Ramos (cell line): ENCODE data around the gene PPA2.

ENCODE experiments used
- in situ Hi-C: fragments of 300-500 bp; cut with MboI; formaldehyde crosslinking; loops from one replicate; pipeline ENCODE4 v1.14.3; 2022; ENCODE audit warnings: low sequenced_read_pairs; ENCODE audit not compliant: unreplicated experiment

Gene PPA2

DNA sequence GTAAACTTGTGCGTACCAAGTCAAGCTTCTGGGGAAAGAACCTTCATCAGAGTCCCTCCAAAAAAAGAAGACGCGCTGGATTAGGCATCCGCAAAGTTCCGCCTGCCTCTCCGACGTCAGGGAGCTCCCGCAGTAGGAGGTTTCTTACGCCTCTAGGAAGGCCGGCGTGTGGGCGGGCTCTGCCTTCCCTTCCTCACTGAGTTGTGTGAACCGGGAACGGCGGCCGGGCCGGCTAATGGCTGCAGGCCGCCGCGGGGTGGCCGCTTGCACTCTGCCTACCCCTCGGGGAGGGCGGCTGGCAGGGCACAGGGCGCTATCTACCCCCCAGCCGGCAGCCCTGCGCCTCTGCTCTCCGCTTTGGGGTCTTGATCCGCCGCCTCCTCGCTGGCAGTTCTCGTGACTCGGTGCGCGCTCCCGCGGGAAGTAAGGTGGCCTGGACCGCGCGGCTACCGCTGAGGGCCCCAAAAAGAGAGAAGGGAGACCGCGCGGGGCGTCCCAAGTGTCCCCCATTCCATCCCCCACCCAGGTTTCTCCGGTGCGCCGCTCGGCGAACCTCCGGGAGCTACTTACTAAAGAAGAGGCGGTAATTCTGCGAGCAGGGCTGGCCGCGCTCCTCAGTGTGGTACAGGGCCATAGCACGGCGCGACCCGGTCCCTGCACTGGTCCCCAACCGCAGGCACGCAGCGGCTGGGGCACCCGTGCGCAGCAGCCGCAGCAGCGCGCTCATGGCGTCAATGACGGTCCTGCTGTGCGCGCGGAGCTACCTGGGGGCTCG, at the start of gene PPA2:
PPA2 (minus strand) TSS at position 739 of the 775 bp plus-strand sequence; CDS start at position 727, 12 bp downstream.
- in situ Hi-C loops, result loop anchor here (25.0 kb wide), 1 partner anchor 336 kb away; the partner anchor contains the start of gene TET2

DNA sequence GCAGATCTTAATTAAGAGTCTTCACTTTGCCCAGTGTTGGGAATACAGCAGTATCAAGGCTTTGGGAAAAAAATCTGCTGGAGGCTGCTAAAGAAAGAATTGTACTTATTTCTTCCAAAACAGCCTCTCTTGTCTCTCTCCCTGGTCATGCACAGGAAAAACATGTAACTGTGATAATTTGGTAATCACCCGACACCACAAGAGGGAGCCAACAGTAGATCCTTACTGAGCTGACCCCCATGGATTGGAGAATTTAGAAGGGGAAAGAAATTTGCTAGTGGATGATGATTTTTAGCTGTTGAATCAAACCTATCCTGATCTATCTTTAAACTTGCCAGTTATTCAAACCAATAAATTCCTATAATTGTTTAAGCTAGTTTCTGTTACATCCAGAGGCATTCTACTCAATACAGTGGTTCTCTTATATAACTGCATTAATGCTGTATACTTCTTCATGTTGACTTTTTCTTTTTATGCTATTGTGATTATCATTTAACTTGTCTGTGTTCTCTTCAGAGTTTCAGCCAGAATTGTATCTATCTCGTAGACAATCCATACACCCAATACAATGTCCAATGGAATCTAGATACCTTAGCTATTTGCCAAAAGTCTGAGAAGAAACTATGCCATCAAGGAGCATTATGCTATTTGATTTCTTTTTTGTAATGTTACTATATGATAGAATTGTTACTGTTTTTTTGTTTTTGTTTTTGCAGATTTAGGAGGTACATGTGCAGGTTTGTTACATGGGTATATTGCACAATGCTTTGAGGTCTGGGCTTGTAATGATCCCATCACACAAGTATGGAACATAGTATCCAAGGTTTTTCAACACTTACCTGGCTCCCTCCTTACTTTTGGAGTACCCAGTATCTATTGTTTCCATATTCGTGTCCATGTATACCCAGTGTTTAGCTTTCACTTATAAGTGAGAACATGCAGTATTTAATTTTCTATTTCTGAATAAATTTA, 47.2 kb upstream of the PPA2 start:
- in situ Hi-C loops, result no loop called here

DNA sequence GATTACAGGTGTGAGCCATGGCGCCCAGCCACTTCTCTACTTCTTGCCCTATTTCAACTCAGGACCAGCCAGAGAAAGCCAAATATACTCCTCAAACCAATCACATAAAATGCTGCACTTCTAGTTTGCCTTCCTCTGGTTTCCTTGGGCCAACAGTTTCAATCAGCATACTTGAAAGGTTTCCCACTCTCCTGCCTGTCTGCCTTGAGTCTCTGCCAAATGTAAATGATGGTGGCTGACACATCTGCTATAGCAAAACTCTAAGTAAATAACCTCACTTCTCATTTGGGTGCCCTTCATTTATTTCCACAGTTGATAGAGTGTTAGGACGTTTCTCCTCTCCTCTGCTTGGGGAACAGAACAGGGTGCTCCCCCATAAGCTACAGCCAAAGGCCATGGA, 36.4 kb upstream of the PPA2 start:
- in situ Hi-C loops, result no loop called here

DNA sequence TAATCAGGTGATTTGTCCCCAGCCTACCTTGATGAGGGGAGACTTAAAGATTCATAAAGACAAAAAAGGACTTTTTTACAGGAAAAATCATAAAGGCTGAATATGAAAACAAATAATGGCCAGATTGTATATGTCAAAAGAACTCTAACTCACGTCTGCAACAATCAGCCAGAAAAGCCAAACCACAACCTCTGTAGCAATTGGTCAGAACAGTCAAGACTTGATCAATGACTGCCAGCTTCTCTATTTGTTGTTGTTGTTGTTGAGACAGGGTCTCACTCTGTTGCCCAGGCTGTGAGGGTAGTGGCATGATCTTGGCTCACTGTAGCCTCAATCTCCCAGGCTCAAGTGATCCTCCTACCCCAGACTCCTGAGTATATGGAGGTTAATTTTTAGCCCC, 35.9 kb upstream of the PPA2 start:
- in situ Hi-C loops, result no loop called here

DNA sequence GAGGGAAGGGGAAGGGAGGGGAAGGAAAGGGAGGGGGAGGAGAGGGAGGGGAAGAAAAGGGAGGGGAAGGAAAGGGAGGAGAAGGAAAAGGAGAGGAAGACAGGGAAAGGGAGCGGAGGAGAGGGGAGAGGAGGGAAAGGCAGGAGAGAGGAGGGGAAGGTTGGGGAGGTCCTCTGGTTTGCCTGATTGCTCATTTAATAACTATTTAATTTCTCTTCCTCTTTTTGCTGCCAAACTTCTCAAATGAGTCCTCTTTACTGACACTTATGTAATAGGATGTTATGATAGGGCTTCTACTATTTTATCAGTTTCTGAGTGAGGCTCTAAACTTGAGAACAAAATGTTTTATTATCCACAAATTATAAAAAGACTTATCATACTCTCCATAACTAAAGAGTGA, 35.4 kb upstream of the PPA2 start:
- in situ Hi-C loops, result no loop called here

DNA sequence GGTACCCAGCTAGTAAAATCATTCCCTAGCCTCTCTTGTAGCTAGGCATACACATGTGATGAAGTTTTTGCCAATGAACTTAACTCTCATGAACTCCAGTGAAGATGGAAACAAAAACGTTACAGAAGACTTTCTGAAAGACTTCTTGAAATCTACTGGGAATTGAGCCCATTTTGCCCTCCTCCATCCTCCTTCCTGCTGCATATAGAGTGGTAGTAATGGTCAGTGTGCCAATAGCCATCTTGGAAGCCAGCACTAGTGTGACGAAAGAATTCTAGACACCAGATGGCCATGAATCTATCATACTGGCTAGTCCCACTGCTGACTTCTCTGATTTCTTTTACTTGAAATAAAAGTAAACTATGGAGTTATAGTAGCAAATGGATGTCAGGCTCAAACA, 30.9 kb upstream of the PPA2 start:
- in situ Hi-C loops, result no loop called here

DNA sequence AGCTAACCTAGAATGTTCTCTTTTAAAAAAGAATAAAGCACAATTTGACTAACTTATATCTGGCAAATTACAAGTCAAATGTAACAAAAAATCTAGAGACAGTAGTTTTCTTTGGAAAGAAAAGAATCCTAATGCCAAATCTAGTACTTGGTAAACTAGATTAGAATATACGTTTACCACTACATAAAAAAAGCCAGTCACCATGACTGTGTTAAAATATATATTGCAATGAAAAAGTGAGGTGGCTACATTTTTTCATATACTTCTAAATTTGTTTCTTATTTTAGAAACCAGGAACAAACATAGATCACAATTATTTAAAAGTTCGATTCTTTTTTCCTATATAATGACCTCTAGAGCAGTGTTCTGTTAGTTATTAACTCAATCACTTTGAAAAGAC, 29.6 kb upstream of the PPA2 start:
- in situ Hi-C loops, result no loop called here

DNA sequence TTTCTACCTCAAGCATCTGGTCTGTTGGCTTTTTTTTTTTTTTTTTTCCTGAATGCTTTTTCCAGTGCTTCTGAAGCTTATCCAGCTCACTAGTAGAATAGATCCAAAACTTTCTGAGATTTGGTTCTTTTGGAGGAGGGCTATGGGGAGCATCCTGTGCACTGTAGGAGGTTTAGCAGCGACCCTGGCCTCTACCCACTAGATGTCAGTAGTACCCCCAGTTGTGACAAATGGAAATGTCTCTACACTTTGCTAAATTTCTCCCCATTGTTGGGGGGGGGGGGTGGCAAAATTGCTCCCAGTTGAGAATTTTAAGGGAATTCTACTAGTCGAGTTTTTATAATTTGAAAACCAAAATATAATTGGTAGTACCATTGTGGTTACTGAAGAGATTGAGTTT, 23.0 kb upstream of the PPA2 start:
- in situ Hi-C loops, result no loop called here

DNA sequence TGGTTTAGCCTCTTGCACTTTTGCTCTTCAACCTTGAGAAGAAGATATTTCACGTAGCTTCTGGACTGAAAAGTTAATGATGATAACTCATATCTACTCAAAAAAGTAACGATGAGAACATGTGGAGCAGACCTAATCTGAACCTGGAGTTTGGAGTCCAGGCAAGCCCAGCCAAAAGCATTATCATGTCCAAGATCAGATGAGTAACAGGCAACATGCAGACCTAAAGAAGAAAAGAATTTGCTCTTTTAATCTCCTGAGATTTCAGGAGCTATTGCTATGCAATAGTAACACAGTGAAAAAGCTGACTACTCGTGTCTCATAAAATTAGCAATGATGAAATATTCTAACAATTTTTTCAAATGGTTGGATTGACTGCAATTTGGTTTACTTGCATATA, 21.8 kb upstream of the PPA2 start:
- in situ Hi-C loops, result no loop called here

DNA sequence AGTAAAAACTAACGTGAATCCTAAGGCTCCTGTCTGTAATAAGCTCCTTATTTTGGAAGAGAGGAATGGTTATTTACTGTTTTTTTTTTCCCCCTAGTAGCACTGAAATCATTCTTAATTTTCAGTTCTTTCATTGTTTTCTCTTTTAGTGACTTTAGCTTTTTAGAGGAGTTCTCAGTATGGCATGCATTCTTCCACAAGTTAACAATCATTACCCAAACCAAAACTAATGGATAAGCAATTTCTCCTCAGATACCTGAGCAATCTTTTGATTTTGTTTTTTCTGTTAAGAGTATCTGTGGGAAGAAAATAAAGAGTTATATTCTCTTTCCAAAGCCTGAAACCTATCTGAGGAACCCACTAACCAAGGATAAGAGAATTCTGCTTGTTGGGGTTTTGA, 16.7 kb upstream of the PPA2 start:
- in situ Hi-C loops, result no loop called here

DNA sequence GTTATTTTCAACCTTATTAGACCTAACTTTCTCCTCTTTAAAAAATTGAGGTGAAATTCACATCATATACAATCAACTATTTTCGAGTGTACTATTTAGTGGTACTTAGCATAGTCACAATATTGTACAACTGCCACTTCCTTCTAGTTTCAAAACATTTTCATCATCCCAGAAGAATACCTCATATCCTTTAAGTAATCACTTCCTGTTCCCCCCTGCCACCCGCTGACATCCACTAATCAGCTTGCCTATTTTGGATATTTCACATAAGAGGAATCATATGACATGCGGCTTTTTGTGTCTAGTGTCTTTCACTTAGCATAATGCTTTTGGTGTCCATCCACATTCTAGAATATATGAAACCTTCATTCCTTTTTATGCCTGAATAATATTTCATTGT, 10.0 kb upstream of the PPA2 start:
- in situ Hi-C loops, result no loop called here

DNA sequence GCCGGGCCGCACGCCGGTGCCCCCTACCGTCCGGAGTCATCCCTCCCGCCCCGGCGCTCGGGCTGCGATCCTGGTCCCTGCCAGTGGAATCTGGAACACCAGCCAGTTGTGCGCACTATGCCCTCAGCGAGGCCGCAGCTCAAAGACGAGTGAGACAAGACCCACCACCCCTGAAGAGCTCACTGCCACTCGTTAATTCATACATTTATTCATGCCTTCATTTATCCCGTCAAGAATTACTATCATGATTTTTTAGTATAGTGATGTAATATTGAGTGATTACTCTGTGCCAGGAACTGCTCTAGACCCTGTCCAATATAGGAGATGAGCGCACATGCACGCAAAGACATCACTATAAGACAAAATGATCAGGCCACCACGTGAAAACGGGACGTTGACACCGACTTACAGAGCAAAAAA, 247 bp upstream of the PPA2 start:
- in situ Hi-C loops, result loop anchor here (25.0 kb wide), 1 partner anchor 337 kb away; the partner anchor contains the start of gene TET2

DNA sequence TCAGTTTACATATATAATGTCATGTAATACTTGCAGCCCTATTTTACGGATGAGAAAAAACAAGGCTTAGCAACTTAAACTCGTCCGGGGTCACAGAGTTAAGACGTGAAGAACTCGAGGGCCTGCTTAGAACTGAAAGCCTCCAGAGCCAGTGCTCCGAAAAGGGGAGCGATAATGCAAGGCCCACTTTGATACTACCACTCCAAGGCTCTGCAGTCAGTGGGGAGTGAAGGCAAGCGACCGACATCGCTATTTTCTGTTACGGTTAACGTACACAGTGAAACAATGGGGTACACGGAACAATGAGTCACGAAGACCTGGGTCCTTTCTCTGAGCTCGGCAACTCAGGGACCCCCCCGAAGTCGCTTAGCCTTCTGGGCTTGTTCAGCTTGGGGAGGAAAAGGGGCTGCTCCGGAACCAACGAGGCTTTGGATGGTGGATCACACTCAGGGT, 965 bp downstream of the PPA2 start:
- in situ Hi-C loops, result loop anchor here (25.0 kb wide), 1 partner anchor 336 kb away; the partner anchor contains the start of gene TET2

DNA sequence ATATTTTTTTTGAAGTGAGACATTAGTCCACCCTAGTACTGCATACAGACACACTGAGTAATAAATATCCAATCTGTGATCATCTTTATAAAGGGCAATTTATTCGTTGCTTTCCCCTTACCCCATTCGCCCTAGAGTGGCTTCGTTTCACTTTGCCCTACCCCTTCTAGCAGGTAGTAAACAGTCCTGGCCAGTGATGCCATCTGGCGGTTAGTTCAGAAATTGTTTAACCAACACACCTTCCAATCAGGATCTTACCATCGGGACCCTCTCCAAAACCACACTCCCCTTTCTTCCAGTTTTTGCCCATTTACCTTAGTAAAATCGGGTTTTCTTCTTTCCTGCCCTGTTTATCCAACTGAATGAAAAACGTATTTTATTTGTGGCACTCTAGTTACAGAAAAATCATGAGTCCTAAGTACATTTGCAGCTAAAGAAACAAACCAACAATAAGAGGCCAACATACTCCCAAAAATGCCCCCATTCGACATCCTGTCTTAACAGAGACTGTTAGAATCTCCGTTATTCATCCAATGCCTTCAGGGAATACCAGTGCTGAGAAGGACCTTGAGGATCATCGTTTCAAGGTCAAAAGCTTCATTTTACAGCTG, 2.2 kb downstream of the PPA2 start:
- in situ Hi-C loops, result loop anchor here (25.0 kb wide), 1 partner anchor 334 kb away; the partner anchor contains the start of gene TET2

DNA sequence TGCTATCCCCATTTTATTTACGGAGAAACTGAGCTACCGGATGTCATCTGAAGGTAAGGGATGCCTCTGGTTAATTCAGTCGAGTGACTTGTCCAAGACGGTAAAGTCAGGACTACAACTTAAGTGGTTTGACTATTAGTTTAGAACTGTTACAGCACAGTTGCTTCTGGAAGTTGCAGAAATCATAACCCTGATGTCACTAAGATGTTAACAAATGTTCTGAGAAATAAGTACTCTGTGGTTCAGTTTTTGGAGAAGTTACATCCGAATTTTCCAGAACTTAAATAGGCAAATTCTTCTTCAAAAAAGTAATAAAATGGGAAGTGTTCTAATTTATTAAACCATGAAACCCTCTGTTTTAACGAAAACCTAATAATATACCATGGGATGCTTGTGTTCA, 3.1 kb downstream of the PPA2 start:
- in situ Hi-C loops, result loop anchor here (25.0 kb wide), 1 partner anchor 333 kb away; the partner anchor contains the start of gene TET2

DNA sequence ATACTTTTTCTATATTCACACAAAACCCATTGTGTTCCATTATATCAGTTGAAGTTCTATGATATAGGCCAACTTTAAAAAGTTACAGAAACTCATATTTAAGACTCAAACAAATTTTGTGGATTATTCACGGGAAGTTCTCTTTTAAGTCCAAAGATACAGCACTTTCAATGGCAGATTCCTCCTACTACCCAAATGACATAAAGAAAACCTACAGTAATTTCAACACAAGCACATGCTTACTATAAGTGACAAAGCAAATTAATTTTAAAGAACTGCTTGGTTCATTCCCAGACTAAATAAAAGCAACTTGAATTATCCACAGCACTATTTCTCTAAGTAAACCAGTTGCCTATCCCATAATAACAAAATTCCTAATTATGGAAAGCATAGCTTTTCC, 4.1 kb downstream of the PPA2 start:
- in situ Hi-C loops, result loop anchor here (25.0 kb wide), 1 partner anchor 332 kb away; the partner anchor contains the start of gene TET2

DNA sequence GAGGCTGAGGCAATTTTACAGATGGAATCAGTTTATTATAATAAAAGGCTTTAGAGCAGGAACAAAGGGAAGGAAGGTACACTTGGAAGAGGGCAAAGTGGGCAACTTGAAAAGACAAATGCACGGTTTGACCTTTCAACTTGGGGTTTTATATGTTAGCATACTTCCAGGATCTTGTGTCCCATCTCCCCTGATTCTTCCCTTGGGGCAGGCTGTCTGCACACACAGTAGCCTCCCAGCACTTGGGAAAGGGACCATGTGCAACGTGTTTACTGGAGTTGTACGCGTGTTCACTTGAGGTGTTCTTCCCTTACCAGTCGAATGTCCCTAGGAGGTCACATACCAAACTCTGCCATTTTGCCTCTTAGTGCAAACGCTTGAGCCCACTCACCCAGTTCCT, 7.3 kb downstream of the PPA2 start:
- in situ Hi-C loops, result loop anchor here (25.0 kb wide), 1 partner anchor 329 kb away; the partner anchor contains the start of gene TET2

DNA sequence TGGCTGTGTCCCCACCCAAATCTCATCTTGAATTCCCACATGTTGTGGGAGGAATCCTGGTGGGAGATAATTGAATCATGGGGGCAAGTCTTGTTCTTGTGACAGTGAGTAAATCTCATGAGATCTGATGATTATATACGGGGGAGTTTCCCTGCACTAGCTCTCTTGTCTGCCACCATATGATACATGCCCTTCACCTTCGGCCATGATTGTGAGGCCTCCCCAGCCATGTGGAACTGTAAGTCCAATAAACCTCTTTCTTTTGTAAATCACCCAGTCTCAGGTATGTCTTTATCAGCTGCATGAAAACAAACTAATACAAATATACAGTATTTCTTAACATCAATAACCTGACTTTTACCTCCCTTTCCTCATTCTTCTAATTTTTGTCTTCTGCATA, 9.3 kb downstream of the PPA2 start:
- in situ Hi-C loops, result loop anchor here (25.0 kb wide), 1 partner anchor 327 kb away; the partner anchor contains the start of gene TET2

DNA sequence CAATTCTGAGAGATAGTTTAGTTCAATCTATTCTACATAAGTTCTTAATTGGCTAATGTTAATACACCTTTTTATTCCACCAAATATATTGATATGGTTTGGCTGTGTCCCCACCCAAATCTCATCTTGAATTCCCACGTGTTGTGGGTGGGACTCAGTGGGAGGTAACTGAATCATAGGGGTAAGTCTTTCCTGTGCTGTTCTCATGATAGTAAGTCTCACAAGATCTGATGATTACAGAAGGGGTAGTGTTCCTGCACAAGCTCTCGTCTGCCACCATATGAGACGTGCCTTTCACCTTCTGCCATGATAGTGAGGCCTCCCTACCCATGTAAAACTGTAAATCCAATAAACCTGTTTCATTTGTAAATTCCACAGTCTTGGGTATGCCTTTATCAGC, 11.3 kb downstream of the PPA2 start:
- in situ Hi-C loops, result loop anchor here (25.0 kb wide), 1 partner anchor 325 kb away; the partner anchor contains the start of gene TET2
